GM23338 (cell line): ENCODE data around the gene TTC16.

Experiments
- EZH2 ChIP-seq: fragments of 200-600 bp; sonication (generic); IDR thresholded peaks from one replicate; pipeline ENCODE4 v1.8.0; 2017; ENCODE audit warnings: antibody characterized with exemption, mild to moderate bottlenecking, low read depth; ENCODE audit not compliant: unreplicated experiment
- EZH2phosphoT487 ChIP-seq: fragments of 200-600 bp; sonication (generic); IDR thresholded peaks from one replicate; pipeline ENCODE4 v1.8.1; 2018; ENCODE audit warnings: antibody characterized with exemption; ENCODE audit not compliant: unreplicated experiment
- POLR2AphosphoS5 ChIP-seq: IDR thresholded peaks from 2 replicates; pipeline ENCODE4 v1.6.1; 2016; ENCODE audit warnings: antibody characterized with exemption, low read depth
- TF ChIP-seq, protein P1 (sequence below), 2 experiments: fragments of 200-600 bp in 1 of 2; sonication (generic) in 1 of 2; conservative IDR thresholded peaks; 2 replicates each; pipeline versions ENCODE4 v1.5.1 to v1.6.1; 2016 to 2017; ENCODE audit warnings: antibody characterized with exemption in 2 of 2, low read depth in 2 of 2, mild to moderate bottlenecking in 2 of 2, moderate library complexity in 1 of 2

- TF ChIP-seq, protein P1, sequence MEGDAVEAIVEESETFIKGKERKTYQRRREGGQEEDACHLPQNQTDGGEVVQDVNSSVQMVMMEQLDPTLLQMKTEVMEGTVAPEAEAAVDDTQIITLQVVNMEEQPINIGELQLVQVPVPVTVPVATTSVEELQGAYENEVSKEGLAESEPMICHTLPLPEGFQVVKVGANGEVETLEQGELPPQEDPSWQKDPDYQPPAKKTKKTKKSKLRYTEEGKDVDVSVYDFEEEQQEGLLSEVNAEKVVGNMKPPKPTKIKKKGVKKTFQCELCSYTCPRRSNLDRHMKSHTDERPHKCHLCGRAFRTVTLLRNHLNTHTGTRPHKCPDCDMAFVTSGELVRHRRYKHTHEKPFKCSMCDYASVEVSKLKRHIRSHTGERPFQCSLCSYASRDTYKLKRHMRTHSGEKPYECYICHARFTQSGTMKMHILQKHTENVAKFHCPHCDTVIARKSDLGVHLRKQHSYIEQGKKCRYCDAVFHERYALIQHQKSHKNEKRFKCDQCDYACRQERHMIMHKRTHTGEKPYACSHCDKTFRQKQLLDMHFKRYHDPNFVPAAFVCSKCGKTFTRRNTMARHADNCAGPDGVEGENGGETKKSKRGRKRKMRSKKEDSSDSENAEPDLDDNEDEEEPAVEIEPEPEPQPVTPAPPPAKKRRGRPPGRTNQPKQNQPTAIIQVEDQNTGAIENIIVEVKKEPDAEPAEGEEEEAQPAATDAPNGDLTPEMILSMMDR (conservative IDR thresholded peaks at IDR 0.05; ENCODE audit: low read depth in 2 of 2): no peak
- no peak for TF ChIP-seq POLR2AphosphoS5
- TF ChIP-seq EZH2: no peak
- no peak for TF ChIP-seq EZH2phosphoT487
Observed at GRCh38 chr9:127735530-127736185, 19.8 kb downstream of the TTC16 start.
